ENCODE measurements around the gene OR2T8.

OR2T8 gene

GRCh38 chr1:247919952-247920351 lies at the start of gene OR2T8:
OR2T8 (plus strand) TSS chr1:247920252; CDS start chr1:247921018, 766 bp downstream.
- DNase-seq (ENCODE audit: low spot score): no peak
- in situ Hi-C loops (cut with MboI; ENCODE audit: low pct_unique_long_range_greater_than_20kb, low sequenced_read_pairs, unreplicated experiment): no loop called here

DNA sequence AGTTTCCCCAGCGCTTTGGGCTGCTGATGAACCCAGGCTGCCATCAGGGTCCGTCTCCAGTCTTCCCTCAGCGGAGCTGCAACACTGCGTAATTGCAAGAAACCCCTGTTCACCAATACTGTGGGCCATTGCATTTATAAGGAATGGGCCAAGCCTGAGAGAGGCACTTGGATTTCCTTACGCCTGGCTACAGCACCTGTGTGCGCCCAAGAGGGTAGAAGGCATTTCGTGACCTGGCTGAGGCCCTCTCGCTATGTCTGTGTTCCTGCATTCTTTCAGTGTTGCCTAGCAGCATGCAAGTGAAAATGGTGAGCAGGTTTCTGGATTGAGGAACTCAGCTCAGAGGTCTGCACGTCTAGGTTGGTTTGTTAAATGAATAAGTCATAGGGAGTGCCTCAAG lies 36.7 kb upstream of the OR2T8 start:
- no peak for TF ChIP-seq CTCF (IDR thresholded peaks at IDR 0.05; ENCODE audit: extremely low read depth, insufficient read depth, missing control alignments)
- no peak for DNase-seq (ENCODE audit: low spot score)
- in situ Hi-C loops (cut with MboI; ENCODE audit: low pct_unique_long_range_greater_than_20kb, low sequenced_read_pairs, unreplicated experiment): no loop called here

More at GRCh38 chr1:247919952-247920351, at the start of gene OR2T8:
- TF ChIP-seq CTCF (IDR thresholded peaks at IDR 0.05; ENCODE audit: extremely low read depth, insufficient read depth, missing control alignments): no peak

DNA sequence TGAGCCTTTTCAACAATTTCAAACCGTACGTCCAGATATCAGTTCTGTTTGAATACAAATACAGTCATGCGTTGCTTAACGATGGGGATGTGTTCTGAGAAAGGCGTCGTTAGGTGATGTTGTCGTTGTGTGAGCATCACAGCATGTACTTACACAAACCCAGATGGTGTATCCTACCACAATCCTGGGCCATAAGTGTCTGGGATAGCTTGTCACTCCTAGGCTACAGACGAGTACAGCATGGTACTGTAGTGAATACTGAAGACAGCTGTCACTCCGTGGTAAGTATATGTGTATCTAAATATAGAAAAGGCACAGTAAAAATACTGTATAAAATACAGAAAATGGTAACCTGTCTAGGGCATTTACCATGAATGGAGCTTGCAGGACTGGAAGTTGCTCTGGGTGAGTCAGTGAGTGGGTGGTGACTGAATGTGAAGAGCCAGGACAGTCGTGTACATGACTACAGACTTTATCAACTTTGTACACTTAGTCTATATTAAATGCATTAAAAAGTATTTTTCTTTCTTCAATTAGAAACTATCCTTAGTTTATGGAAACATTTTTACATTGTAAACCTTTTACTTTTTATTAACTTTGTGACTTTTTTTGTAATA lies 35.1 kb upstream of the OR2T8 start:
- no peak for TF ChIP-seq CTCF (IDR thresholded peaks at IDR 0.05; ENCODE audit: extremely low read depth, insufficient read depth, missing control alignments)

GRCh38 chr1:247895163-247895637 lies 24.9 kb upstream of the OR2T8 start, which contains the start of gene OR2W3:
OR2W3 (plus strand) TSS chr1:247895587; CDS start chr1:247895587, 0 bp downstream.
- TF ChIP-seq CTCF (IDR thresholded peaks at IDR 0.05; ENCODE audit: extremely low read depth, insufficient read depth, missing control alignments): no peak
- no peak for DNase-seq (ENCODE audit: low spot score)
- in situ Hi-C loops (cut with MboI; ENCODE audit: low pct_unique_long_range_greater_than_20kb, low sequenced_read_pairs, unreplicated experiment): no loop called here

More for the DNA sequence above, 35.1 kb upstream of the OR2T8 start:
- no peak for DNase-seq (ENCODE audit: low spot score)
- in situ Hi-C loops (cut with MboI; ENCODE audit: low pct_unique_long_range_greater_than_20kb, low sequenced_read_pairs, unreplicated experiment): no loop called here

DNA sequence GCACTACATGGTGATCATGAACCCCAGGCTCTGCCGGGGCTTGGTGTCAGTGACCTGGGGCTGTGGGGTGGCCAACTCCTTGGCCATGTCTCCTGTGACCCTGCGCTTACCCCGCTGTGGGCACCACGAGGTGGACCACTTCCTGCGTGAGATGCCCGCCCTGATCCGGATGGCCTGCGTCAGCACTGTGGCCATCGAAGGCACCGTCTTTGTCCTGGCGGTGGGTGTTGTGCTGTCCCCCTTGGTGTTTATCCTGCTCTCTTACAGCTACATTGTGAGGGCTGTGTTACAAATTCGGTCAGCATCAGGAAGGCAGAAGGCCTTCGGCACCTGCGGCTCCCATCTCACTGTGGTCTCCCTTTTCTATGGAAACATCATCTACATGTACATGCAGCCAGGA lies 24.1 kb upstream of the OR2T8 start:
- in situ Hi-C loops (cut with MboI; ENCODE audit: low pct_unique_long_range_greater_than_20kb, low sequenced_read_pairs, unreplicated experiment): no loop called here
- no peak for DNase-seq (ENCODE audit: low spot score)
- no peak for TF ChIP-seq CTCF (IDR thresholded peaks at IDR 0.05; ENCODE audit: extremely low read depth, insufficient read depth, missing control alignments)

DNA sequence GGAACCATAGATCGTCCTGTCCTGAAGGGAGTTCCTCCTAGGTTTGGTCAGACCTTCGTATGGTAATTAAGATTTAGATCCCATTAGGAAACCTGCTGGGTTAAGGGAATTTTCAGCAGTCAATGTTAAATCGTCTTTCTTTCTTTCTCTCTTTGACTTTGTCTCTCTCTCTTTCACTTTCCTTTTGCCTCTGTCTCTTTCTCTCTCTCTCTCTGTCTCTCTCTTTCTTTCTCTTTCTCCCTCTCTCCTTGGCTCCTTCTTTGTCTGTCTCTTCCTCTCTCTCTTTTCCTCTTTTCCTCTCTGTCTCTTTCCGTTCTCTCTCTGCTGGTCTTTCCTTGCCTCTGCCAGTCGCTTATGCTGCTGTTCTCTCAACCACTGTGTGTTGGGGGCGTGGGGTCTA lies 15.9 kb upstream of the OR2T8 start:
- in situ Hi-C loops (cut with MboI; ENCODE audit: low pct_unique_long_range_greater_than_20kb, low sequenced_read_pairs, unreplicated experiment): no loop called here
- DNase-seq (ENCODE audit: low spot score): no peak
- TF ChIP-seq CTCF (IDR thresholded peaks at IDR 0.05; ENCODE audit: extremely low read depth, insufficient read depth, missing control alignments): no peak
